AG08396 (cell line): Measurements from ENCODE around the gene HOXA1.
A peak's percentile ranks its signal among the peaks of the same experiment; 100 is the strongest.

Source experiments
- DNase-seq: peaks from one replicate; pipeline ENCODE4 v3.0.0; 2012; ENCODE audit warnings: low spot score, mixed read lengths

HOXA1 gene

GRCh38 chr7:27131390-27131819 is 35.6 kb upstream of the HOXA1 start:
- DNase-seq, result no peak

GRCh38 chr7:27130540-27131389 is 35.0 kb upstream of the HOXA1 start, which contains the start of gene HOXA4:
HOXA4 (minus strand) TSS chr7:27130757; CDS start chr7:27130733, 24 bp downstream.
- peak; percentile 96 for DNase-seq

GRCh38 chr7:27129729-27130539 is 34.1 kb upstream of the HOXA1 start:
- DNase-seq, result peak; percentile 48

GRCh38 chr7:27128776-27129728 is 33.3 kb upstream of the HOXA1 start:
- DNase-seq, result no peak

GRCh38 chr7:27128034-27128433 is 32.2 kb upstream of the HOXA1 start:
- no peak for DNase-seq

GRCh38 chr7:27126596-27127327 is 31.0 kb upstream of the HOXA1 start:
- no peak for DNase-seq

- no peak for DNase-seq
Observed at GRCh38 chr7:27125986-27126394, 30.2 kb upstream of the HOXA1 start.

GRCh38 chr7:27124902-27125689 is 29.3 kb upstream of the HOXA1 start:
- DNase-seq, result no peak

GRCh38 chr7:27124096-27124901 is 28.5 kb upstream of the HOXA1 start:
- peak; percentile 81 for DNase-seq

- DNase-seq, result no peak
Observed at GRCh38 chr7:27123477-27124053, 27.8 kb upstream of the HOXA1 start.

GRCh38 chr7:27123007-27123476 is 27.2 kb upstream of the HOXA1 start:
- DNase-seq, result no peak

- DNase-seq, result no peak
Observed at GRCh38 chr7:27122077-27122910, 26.5 kb upstream of the HOXA1 start.

- no peak for DNase-seq
Observed at GRCh38 chr7:27121684-27122076, 25.9 kb upstream of the HOXA1 start.

- no peak for DNase-seq
Observed at GRCh38 chr7:27119412-27119911, 23.7 kb upstream of the HOXA1 start.

GRCh38 chr7:27118580-27118979 is 22.8 kb upstream of the HOXA1 start:
- no peak for DNase-seq

GRCh38 chr7:27117887-27118491 is 22.2 kb upstream of the HOXA1 start:
- no peak for DNase-seq
